ENCODE results near the gene SLC27A3. TPM values are rescaled to one million over a fixed set of nuclear protein-coding genes. Genes with fewer than 3 reads are reported as not detected.

The SLC27A3 gene
- total and polyA plus RNA-seq, 5 experiments from 2014 or later, result 8.4 to 18.5 (median 15.3) TPM

- peak overlapping the region; percentile 89 to 95 (median 91) for H3K27ac Mint-ChIP-seq
- peaks cover 6 to 49% (median 7%) of the 10 kb centered on the region in 3 donors for H3K36me3 Mint-ChIP-seq
- H3K4me1 Mint-ChIP-seq, result peaks cover 28 to 56% (median 44%) of the 10 kb centered on the region in 4 donors
- H3K27me3 Mint-ChIP-seq, result no peaks in the 10 kb centered on the region
- H3K4me3 Mint-ChIP-seq, result peak overlapping the region in 7 of 10 donors; percentile 40 to 68 (median 58)
- no peaks in the 10 kb centered on the region for H3K9me3 Mint-ChIP-seq
- POLR2A ChIA-PET, result interaction anchor here (0.6 to 0.7 kb wide), 2 partner anchors 33 to 75 kb away, joined by 3 to 5 read pairs; no protein-coding TSS in a partner anchor
- ATAC-seq (peak in 1 of 2 donors; percentile 1), DNase-seq (no peak)
Observed at GRCh38 chr1:153805886-153806719, 30.9 kb downstream of the SLC27A3 start.

GRCh38 chr1:153816283-153816889, 41.2 kb downstream of the SLC27A3 start:
- no peak for ATAC-seq
- H3K9me3 Mint-ChIP-seq, result no peaks in the 10 kb centered on the region
- peaks cover 0 to 4% (median 2%) of the 10 kb centered on the region in 4 donors for H3K4me1 Mint-ChIP-seq
- POLR2A ChIA-PET, result interaction anchor here (0.6 to 1.3 kb wide), 4 partner anchors 44 to 174 kb away, joined by 3 to 7 read pairs (median 4); partner anchors contain the start of genes DENND4B, JTB and RPS27
- peaks cover 8 to 82% (median 21%) of the 10 kb centered on the region in 3 donors for H3K36me3 Mint-ChIP-seq
- no peaks in the 10 kb centered on the region for H3K27me3 Mint-ChIP-seq
- H3K4me3 Mint-ChIP-seq, result no peak overlapping the region
- no peak for DNase-seq
- peak overlapping the region in 4 of 10 donors; percentile 2 to 63 (median 25) for H3K27ac Mint-ChIP-seq

- DNase-seq (no peak), ATAC-seq (no peak)
- no peak overlapping the region for H3K4me3 Mint-ChIP-seq
- POLR2A ChIA-PET, result interaction anchor here (0.5 kb wide), 1 partner anchor 131 kb away, joined by 3 read pairs; no protein-coding TSS in a partner anchor
- H3K4me1 Mint-ChIP-seq, result peaks cover 0 to 8% (median 2%) of the 10 kb centered on the region in 4 donors
- peak overlapping the region in 3 of 10 donors; percentile 6 to 37 (median 15) for H3K27ac Mint-ChIP-seq
- H3K27me3 Mint-ChIP-seq, result no peaks in the 10 kb centered on the region
- peaks cover 5 to 68% (median 14%) of the 10 kb centered on the region in 3 donors for H3K36me3 Mint-ChIP-seq
- no peaks in the 10 kb centered on the region for H3K9me3 Mint-ChIP-seq
Observed at GRCh38 chr1:153818876-153819275, 43.7 kb downstream of the SLC27A3 start.

- Mint-ChIP-seq H3K36me3 (peaks cover 0 to 57% (median 9%) of the 10 kb centered on the region in 3 donors), H3K4me3 (no peak overlapping the region), H3K4me1 (peaks cover 0 to 17% (median 7%) of the 10 kb centered on the region in 4 donors), H3K9me3 (no peaks in the 10 kb centered on the region), H3K27me3 (no peaks in the 10 kb centered on the region), H3K27ac (peak overlapping the region in 3 of 10 donors; percentile 38 to 58 (median 53))
- DNase-seq (no peak), ATAC-seq (no peak)
- POLR2A ChIA-PET, result interaction anchor here (0.6 kb wide), 3 partner anchors 13 to 1422 kb away, joined by 3 to 4 read pairs (median 3); partner anchors contain the start of gene CRTC2
Observed at GRCh38 chr1:153827168-153827964, 52.2 kb downstream of the SLC27A3 start.

Other genes with a start within 250 kb of the SLC27A3 start
- gene S100A6, start 239.4 kb upstream of the SLC27A3 start, total RNA-seq, result 100 to 1,000 TPM; 223 to 232 TPM
- gene S100A6, start 239.4 kb upstream of the SLC27A3 start, polyA plus RNA-seq, result 100 to 1,000 TPM; 443 to 707 (median 568) TPM
- gene S100A5, start 234.5 kb upstream of the SLC27A3 start, total RNA-seq, result 1 to 10 TPM in 1 of 2 experiments, not detected in 1; 1.4 TPM
- gene S100A5, start 234.5 kb upstream of the SLC27A3 start, polyA plus RNA-seq, result under 1 TPM in 2 of 3 donors, not detected in 1; 0.63 to 0.78 TPM
- gene S100A4, start 229.6 kb upstream of the SLC27A3 start, total RNA-seq, result 100 to 1,000 TPM; 115 to 129 TPM
- gene S100A4, start 229.6 kb upstream of the SLC27A3 start, polyA plus RNA-seq, result 1,000 to 10,000 TPM in 1 of 3 donors, 100 to 1,000 TPM in 2; 421 to 1,131 (median 581) TPM
- not detected for gene S100A3, start 226.1 kb upstream of the SLC27A3 start, total RNA-seq
- not detected for gene S100A3, start 226.1 kb upstream of the SLC27A3 start, polyA plus RNA-seq
- not detected for gene S100A2, start 209.6 kb upstream of the SLC27A3 start, total RNA-seq
- not detected for gene S100A2, start 209.6 kb upstream of the SLC27A3 start, polyA plus RNA-seq
- not detected for gene S100A16, start 162.3 kb upstream of the SLC27A3 start, total RNA-seq
- gene S100A16, start 162.3 kb upstream of the SLC27A3 start, polyA plus RNA-seq, result not detected
- gene S100A14, start 159.1 kb upstream of the SLC27A3 start, total RNA-seq, result not detected
- gene S100A14, start 159.1 kb upstream of the SLC27A3 start, polyA plus RNA-seq, result not detected
- gene S100A13, start 147.9 kb upstream of the SLC27A3 start, total RNA-seq, result 1 to 10 TPM; 5.3 to 6.0 TPM
- 1 to 10 TPM in 2 of 3 donors, under 1 TPM in 1; 0.94 to 1.9 (median 1.1) TPM for gene S100A13, start 147.9 kb upstream of the SLC27A3 start, polyA plus RNA-seq
- not detected for gene S100A1, start 147.0 kb upstream of the SLC27A3 start, total RNA-seq
- gene S100A1, start 147.0 kb upstream of the SLC27A3 start, polyA plus RNA-seq, result not detected
- gene CHTOP, start 141.3 kb upstream of the SLC27A3 start, total RNA-seq, result 100 to 1,000 TPM; 152 to 155 TPM
- 10 to 100 TPM; 45.2 to 74.7 (median 48.8) TPM for gene CHTOP, start 141.3 kb upstream of the SLC27A3 start, polyA plus RNA-seq
- 10 to 100 TPM; 28.2 to 30.7 TPM for gene SNAPIN, start 116.7 kb upstream of the SLC27A3 start, total RNA-seq
- gene SNAPIN, start 116.7 kb upstream of the SLC27A3 start, polyA plus RNA-seq, result 10 to 100 TPM; 66.6 to 77.4 (median 72.3) TPM
- gene ILF2, start 104.4 kb upstream of the SLC27A3 start, total RNA-seq, result 100 to 1,000 TPM in 1 of 2 experiments, 10 to 100 TPM in 1; 96.8 to 101 TPM
- gene ILF2, start 104.4 kb upstream of the SLC27A3 start, polyA plus RNA-seq, result 100 to 1,000 TPM; 115 to 140 (median 121) TPM
- gene NPR1, start 96.7 kb upstream of the SLC27A3 start, total RNA-seq, result not detected
- not detected for gene NPR1, start 96.7 kb upstream of the SLC27A3 start, polyA plus RNA-seq
- gene INTS3, start 47.4 kb upstream of the SLC27A3 start, total RNA-seq, result 10 to 100 TPM; 58.2 to 60.6 TPM
- 10 to 100 TPM in 2 of 3 donors, 1 to 10 TPM in 1; 10.0 to 13.8 (median 10.8) TPM for gene INTS3, start 47.4 kb upstream of the SLC27A3 start, polyA plus RNA-seq
- gene GATAD2B, start 147.6 kb downstream of the SLC27A3 start, total RNA-seq, result 100 to 1,000 TPM; 110 to 120 TPM
- gene GATAD2B, start 147.6 kb downstream of the SLC27A3 start, polyA plus RNA-seq, result 1 to 10 TPM; 4.4 to 5.3 (median 5.2) TPM
- gene DENND4B, start 171.3 kb downstream of the SLC27A3 start, total RNA-seq, result 100 to 1,000 TPM; 174 to 194 TPM
- gene DENND4B, start 171.3 kb downstream of the SLC27A3 start, polyA plus RNA-seq, result 10 to 100 TPM; 12.0 to 21.2 (median 19.0) TPM
- 100 to 1,000 TPM; 132 to 147 TPM for gene CRTC2, start 183.2 kb downstream of the SLC27A3 start, total RNA-seq
- 10 to 100 TPM; 21.4 to 49.6 (median 27.1) TPM for gene CRTC2, start 183.2 kb downstream of the SLC27A3 start, polyA plus RNA-seq
- 10 to 100 TPM; 14.7 to 14.9 TPM for gene SLC39A1, start 188.1 kb downstream of the SLC27A3 start, total RNA-seq
- gene SLC39A1, start 188.1 kb downstream of the SLC27A3 start, polyA plus RNA-seq, result 10 to 100 TPM; 29.5 to 35.2 (median 32.6) TPM
- 10 to 100 TPM; 11.1 to 13.2 TPM for gene CREB3L4, start 192.5 kb downstream of the SLC27A3 start, total RNA-seq
- gene CREB3L4, start 192.5 kb downstream of the SLC27A3 start, polyA plus RNA-seq, result 1 to 10 TPM; 4.3 to 6.0 (median 4.4) TPM
- 100 to 1,000 TPM; 120 to 121 TPM for gene JTB, start 202.3 kb downstream of the SLC27A3 start, total RNA-seq
- gene JTB, start 202.3 kb downstream of the SLC27A3 start, polyA plus RNA-seq, result 100 to 1,000 TPM; 302 to 384 (median 322) TPM
- gene RAB13, start 210.9 kb downstream of the SLC27A3 start, total RNA-seq, result 1 to 10 TPM; 2.8 to 3.1 TPM
- 1 to 10 TPM in 1 of 3 donors, under 1 TPM in 2; 0.53 to 1.0 (median 0.66) TPM for gene RAB13, start 210.9 kb downstream of the SLC27A3 start, polyA plus RNA-seq
- 1,000 to 10,000 TPM; 5,101 to 5,184 TPM for gene RPS27, start 215.4 kb downstream of the SLC27A3 start, total RNA-seq
- gene RPS27, start 215.4 kb downstream of the SLC27A3 start, polyA plus RNA-seq, result over 10,000 TPM; 23,491 to 26,660 (median 26,449) TPM

Measured in naive thymus-derived CD8-positive, alpha-beta T cell (primary cell).